ENCODE data around the gene ALG11.

Gene ALG11

GRCh38 chr13:51974482-51974881, 37.7 kb upstream of the ALG11 start:
- TF ChIP-seq CTCF (IDR thresholded peaks at IDR 0.05; ENCODE audit: low read depth, low read length, missing control alignments), result no peak
- in situ Hi-C loops (cut with HindIII; ENCODE audit: low sequenced_read_pairs), result no loop called here
- no peak for DNase-seq (ENCODE audit: low read depth)
- no peak overlapping the region for H3K4me3 ChIP-seq (ENCODE audit: low read depth, low read length)

- no peak for TF ChIP-seq CTCF (IDR thresholded peaks at IDR 0.05; ENCODE audit: low read depth, low read length, missing control alignments)
- no peak for DNase-seq (ENCODE audit: low read depth)
- H3K4me3 ChIP-seq (ENCODE audit: low read depth, low read length), result no peak overlapping the region
- in situ Hi-C loops (cut with HindIII; ENCODE audit: low sequenced_read_pairs), result no loop called here
These were observed 35.8 kb upstream of the ALG11 start for GRCh38 chr13:51976423-51976822.

- no peak for DNase-seq (ENCODE audit: low read depth)
- no peak overlapping the region for H3K4me3 ChIP-seq (ENCODE audit: low read depth, low read length)
- no peak for TF ChIP-seq CTCF (IDR thresholded peaks at IDR 0.05; ENCODE audit: low read depth, low read length, missing control alignments)
- in situ Hi-C loops (cut with HindIII; ENCODE audit: low sequenced_read_pairs), result no loop called here
These were observed 35.3 kb upstream of the ALG11 start for GRCh38 chr13:51976890-51977289.

GRCh38 chr13:51977625-51978024, 34.6 kb upstream of the ALG11 start:
- no peak for TF ChIP-seq CTCF (IDR thresholded peaks at IDR 0.05; ENCODE audit: low read depth, low read length, missing control alignments)
- in situ Hi-C loops (cut with HindIII; ENCODE audit: low sequenced_read_pairs), result no loop called here
- no peak for DNase-seq (ENCODE audit: low read depth)
- H3K4me3 ChIP-seq (ENCODE audit: low read depth, low read length), result no peak overlapping the region

- no peak for DNase-seq (ENCODE audit: low read depth)
- in situ Hi-C loops (cut with HindIII; ENCODE audit: low sequenced_read_pairs), result no loop called here
- no peak overlapping the region for H3K4me3 ChIP-seq (ENCODE audit: low read depth, low read length)
- no peak for TF ChIP-seq CTCF (IDR thresholded peaks at IDR 0.05; ENCODE audit: low read depth, low read length, missing control alignments)
These were observed 33.2 kb upstream of the ALG11 start for GRCh38 chr13:51978796-51979556.

- in situ Hi-C loops (cut with HindIII; ENCODE audit: low sequenced_read_pairs), result no loop called here
These were observed 31.3 kb upstream of the ALG11 start for GRCh38 chr13:51980908-51981307.

More at GRCh38 chr13:51980908-51981307, 31.3 kb upstream of the ALG11 start:
- TF ChIP-seq CTCF (IDR thresholded peaks at IDR 0.05; ENCODE audit: low read depth, low read length, missing control alignments), result no peak
- DNase-seq (ENCODE audit: low read depth), result no peak
- no peak overlapping the region for H3K4me3 ChIP-seq (ENCODE audit: low read depth, low read length)
